Activated CD8-positive, alpha-beta T cell treated with anti-CD3 and anti-CD28 coated beads, Interleukin-2, amount 10 ng/mL, durations not matched to agents 7 days and 5 days (primary cell): ENCODE measurements around the gene ACAP1. TPM values are rescaled to one million over a fixed set of nuclear protein-coding genes. Genes with fewer than 3 reads are reported as not detected.
"Not testable (repeated sequence)": the region's sequence is repeated elsewhere in the genome, so short reads cannot be mapped to it uniquely, and the experiment has no call there.

Experiments used
- ATAC-seq: fragments of 150-1000 bp; cut with Tn5 transposase; one replicate; pipeline ENCODE4 v1.10.0; 2021; ENCODE audit warnings: moderate library complexity
- CTCF ChIA-PET: fragments of 350-600 bp; sonication (Branson Sonifier 250); formaldehyde crosslinking; loops from one replicate; lab custom pipeline; 2021; ENCODE audit warnings: antibody characterized with exemption; lab: Charles Lee
- POLR2A ChIA-PET: fragments of 350-600 bp; sonication (Branson Sonifier 250); formaldehyde crosslinking; loops from one replicate; lab custom pipeline; 2021; ENCODE audit warnings: antibody characterized with exemption; lab: Charles Lee
- DNase-seq: peaks from one replicate; pipeline ENCODE4 v3.0.0-alpha.2; 2020
- H3K27ac Mint-ChIP-seq: one replicate; pipeline ENCODE4 v1.8.0; 2021; ENCODE audit warnings: mild to moderate bottlenecking, mixed read lengths
- H3K27me3 Mint-ChIP-seq: one replicate; pipeline ENCODE4 v1.8.0; 2021; ENCODE audit warnings: low read depth, mixed read lengths
- H3K36me3 Mint-ChIP-seq: one replicate; pipeline ENCODE4 v1.8.0; 2021; ENCODE audit warnings: low read depth, mixed read lengths
- H3K4me1 Mint-ChIP-seq: one replicate; pipeline ENCODE4 v1.8.0; 2021; ENCODE audit warnings: low read depth, mixed read lengths
- H3K4me3 Mint-ChIP-seq: one replicate; pipeline ENCODE4 v1.8.0; 2021; ENCODE audit warnings: mild to moderate bottlenecking, mixed read lengths
- H3K9me3 Mint-ChIP-seq: one replicate; pipeline ENCODE4 v1.8.0; 2022; ENCODE audit warnings: mixed read lengths; ENCODE audit not compliant: insufficient read depth
- total RNA-seq, 2 experiments: library from RNA; stranded (reverse); gene quantifications; one replicate each; pipeline ENCODE4 v1.2.3, GENCODE V29; 2021

ACAP1 gene
- total RNA-seq, 2 experiments from 2014 or later: 573 to 605 TPM

- ATAC-seq: no peak
Measured at GRCh38 chr17:7355573-7355972, 19.2 kb downstream of the ACAP1 start.

GRCh38 chr17:7356072-7356549 is 19.8 kb downstream of the ACAP1 start:
- H3K27me3 Mint-ChIP-seq: peaks cover 4% of the 10 kb centered on the region
- H3K27ac Mint-ChIP-seq: peak overlapping the region; percentile 28
- H3K9me3 Mint-ChIP-seq: no peaks in the 10 kb centered on the region
- H3K4me1 Mint-ChIP-seq: peaks cover 45% of the 10 kb centered on the region
- DNase-seq (peak; percentile 92), ATAC-seq (peak; percentile 73)
- peaks cover 20% of the 10 kb centered on the region for H3K36me3 Mint-ChIP-seq
- ChIA-PET CTCF (interaction anchor here (0.6 to 5.7 kb wide), 39 partner anchors 9 to 333 kb away, joined by 3 to 83 read pairs (median 5); partner anchors contain the start of genes ACAP1, CHRNB1, FGF11 and FXR2), POLR2A (interaction anchor here (0.5 to 1.9 kb wide), 9 partner anchors 19 to 331 kb away, joined by 3 to 8 read pairs (median 3); partner anchors contain the start of genes ACAP1, CHRNB1, POLR2A and TMEM102)
- no peak overlapping the region for H3K4me3 Mint-ChIP-seq

More at GRCh38 chr17:7355573-7355972, 19.2 kb downstream of the ACAP1 start:
- Mint-ChIP-seq H3K4me3 (no peak overlapping the region), H3K4me1 (peaks cover 50% of the 10 kb centered on the region), H3K27me3 (peaks cover 4% of the 10 kb centered on the region), H3K36me3 (peaks cover 24% of the 10 kb centered on the region), H3K27ac (peak overlapping the region; percentile 28), H3K9me3 (no peaks in the 10 kb centered on the region)
- ChIA-PET CTCF (interaction anchor here (0.6 to 5.7 kb wide), 41 partner anchors 9 to 333 kb away, joined by 3 to 83 read pairs (median 5); partner anchors contain the start of genes ACAP1, CHRNB1, FGF11 and FXR2), POLR2A (interaction anchor here (0.9 to 1.9 kb wide), 7 partner anchors 19 to 332 kb away, joined by 3 to 8 read pairs (median 4); partner anchors contain the start of genes ACAP1, POLR2A and TP53)
- no peak for DNase-seq

- Mint-ChIP-seq H3K4me1 (peaks cover 42% of the 10 kb centered on the region), H3K9me3 (no peaks in the 10 kb centered on the region), H3K36me3 (peaks cover 17% of the 10 kb centered on the region), H3K27me3 (peaks cover 4% of the 10 kb centered on the region), H3K27ac (no peak overlapping the region), H3K4me3 (no peak overlapping the region)
- DNase-seq (no peak), ATAC-seq (no peak)
- ChIA-PET CTCF (interaction anchor here (0.6 to 5.7 kb wide), 15 partner anchors 12 to 330 kb away, joined by 3 to 83 read pairs (median 10); partner anchors contain the start of genes ACAP1, SENP3, TMEM102 and TMEM256), POLR2A (interaction anchor here (0.8 to 1.9 kb wide), 6 partner anchors 20 to 330 kb away, joined by 3 to 8 read pairs (median 4); partner anchors contain the start of genes ACAP1, CHRNB1, POLR2A and TMEM102)
Measured at GRCh38 chr17:7356756-7357155, 20.4 kb downstream of the ACAP1 start.

GRCh38 chr17:7357381-7357780 is 21.1 kb downstream of the ACAP1 start:
- ATAC-seq (no peak), DNase-seq (no peak)
- H3K4me3 Mint-ChIP-seq: no peak overlapping the region
- POLR2A ChIA-PET: interaction anchor here (1.2 to 1.9 kb wide), 2 partner anchors 78 to 127 kb away, joined by 3 to 6 read pairs; partner anchors contain the start of genes POLR2A and TMEM102
- no peaks in the 10 kb centered on the region for H3K9me3 Mint-ChIP-seq
- CTCF ChIA-PET: interaction anchor here (3.3 to 5.7 kb wide), 3 partner anchors 77 to 203 kb away, joined by 13 to 83 read pairs (median 40); partner anchors contain the start of genes SENP3 and TMEM102
- H3K4me1 Mint-ChIP-seq: peaks cover 38% of the 10 kb centered on the region
- no peak overlapping the region for H3K27ac Mint-ChIP-seq
- H3K27me3 Mint-ChIP-seq: peaks cover 4% of the 10 kb centered on the region
- peaks cover 14% of the 10 kb centered on the region for H3K36me3 Mint-ChIP-seq

GRCh38 chr17:7361906-7362305 is 25.6 kb downstream of the ACAP1 start:
- no peaks in the 10 kb centered on the region for H3K36me3 Mint-ChIP-seq
- ATAC-seq: no peak
- no peaks in the 10 kb centered on the region for H3K9me3 Mint-ChIP-seq
- no peak overlapping the region for H3K27ac Mint-ChIP-seq
- H3K27me3 Mint-ChIP-seq: peaks cover 4% of the 10 kb centered on the region
- POLR2A ChIA-PET: interaction anchor here (1.2 kb wide), 1 partner anchor 147 kb away, joined by 3 read pairs; no protein-coding TSS in a partner anchor
- no peak for DNase-seq
- no peaks in the 10 kb centered on the region for H3K4me1 Mint-ChIP-seq
- CTCF ChIA-PET: interaction anchor here (1.1 to 2.1 kb wide), 4 partner anchors 12 to 198 kb away, joined by 3 to 5 read pairs (median 4); no protein-coding TSS in a partner anchor
- H3K4me3 Mint-ChIP-seq: no peak overlapping the region

- Mint-ChIP-seq H3K27me3 (peaks cover 4% of the 10 kb centered on the region), H3K4me1 (no peaks in the 10 kb centered on the region), H3K36me3 (no peaks in the 10 kb centered on the region), H3K9me3 (no peaks in the 10 kb centered on the region), H3K27ac (no peak overlapping the region), H3K4me3 (no peak overlapping the region)
- ChIA-PET CTCF (interaction anchor here (2.0 to 2.1 kb wide), 2 partner anchors 13 to 197 kb away, joined by 4 to 5 read pairs; no protein-coding TSS in a partner anchor), POLR2A (no interaction called here)
- ATAC-seq (no peak), DNase-seq (no peak)
Measured at GRCh38 chr17:7363311-7363710, 27.0 kb downstream of the ACAP1 start.

- H3K27ac Mint-ChIP-seq, H3K4me3 Mint-ChIP-seq, CTCF ChIA-PET, H3K27me3 Mint-ChIP-seq, H3K9me3 Mint-ChIP-seq, H3K36me3 Mint-ChIP-seq, ATAC-seq, H3K4me1 Mint-ChIP-seq, DNase-seq: not testable (repeated sequence)
- POLR2A ChIA-PET: interaction anchor here (0.6 kb wide), 1 partner anchor 121 kb away, joined by 3 read pairs; no protein-coding TSS in a partner anchor
Measured at GRCh38 chr17:7365963-7366362, 29.6 kb downstream of the ACAP1 start.

GRCh38 chr17:7367083-7367482 is 30.8 kb downstream of the ACAP1 start:
- DNase-seq: no peak
- Mint-ChIP-seq H3K4me3 (no peak overlapping the region), H3K36me3 (no peaks in the 10 kb centered on the region), H3K9me3 (no peaks in the 10 kb centered on the region), H3K27me3 (peaks cover 2% of the 10 kb centered on the region), H3K4me1 (no peaks in the 10 kb centered on the region), H3K27ac (no peak overlapping the region)
- POLR2A ChIA-PET: no interaction called here
- ATAC-seq: no peak
- CTCF ChIA-PET: no interaction called here

GRCh38 chr17:7367918-7368598 is 31.7 kb downstream of the ACAP1 start:
- Mint-ChIP-seq H3K27ac (no peak overlapping the region), H3K4me1 (no peaks in the 10 kb centered on the region), H3K4me3 (no peak overlapping the region), H3K9me3 (no peaks in the 10 kb centered on the region), H3K36me3 (no peaks in the 10 kb centered on the region), H3K27me3 (peaks cover 2% of the 10 kb centered on the region)
- ATAC-seq: no peak
- ChIA-PET CTCF (no interaction called here), POLR2A (interaction anchor here (0.6 kb wide), 1 partner anchor 226 kb away, joined by 3 read pairs; no protein-coding TSS in a partner anchor)
- no peak for DNase-seq

GRCh38 chr17:7368599-7368994 is 32.3 kb downstream of the ACAP1 start:
- ATAC-seq, H3K4me1 Mint-ChIP-seq, H3K4me3 Mint-ChIP-seq, DNase-seq, H3K36me3 Mint-ChIP-seq, H3K9me3 Mint-ChIP-seq, H3K27ac Mint-ChIP-seq, CTCF ChIA-PET, H3K27me3 Mint-ChIP-seq: not testable (repeated sequence)
- POLR2A ChIA-PET: interaction anchor here (0.6 kb wide), 1 partner anchor 227 kb away, joined by 3 read pairs; no protein-coding TSS in a partner anchor

GRCh38 chr17:7369825-7370224 is 33.5 kb downstream of the ACAP1 start:
- Mint-ChIP-seq H3K27ac (no peak overlapping the region), H3K27me3 (peaks cover 2% of the 10 kb centered on the region), H3K4me3 (no peak overlapping the region), H3K9me3 (no peaks in the 10 kb centered on the region), H3K4me1 (no peaks in the 10 kb centered on the region), H3K36me3 (no peaks in the 10 kb centered on the region)
- no peak for ATAC-seq
- ChIA-PET CTCF (interaction anchor here (2.2 kb wide), 1 partner anchor 14 kb away, joined by 10 read pairs; no protein-coding TSS in a partner anchor), POLR2A (no interaction called here)
- no peak for DNase-seq
